Stimulated activated naive CD8-positive, alpha-beta T cell treated with anti-CD3 and anti-CD28 coated beads, Interleukin-15, Interleukin-2, amounts not matched to agents 100 ng/mL and 50 ng/mL, for 24 hours (primary cell): Measurements from ENCODE around the gene RSRC1.
A peak's percentile ranks its signal among the peaks of the same experiment; 100 is the strongest.

Experiments used
- H3K27ac Mint-ChIP-seq: one replicate; pipeline ENCODE4 v1.8.0; 2021; ENCODE audit warnings: mild to moderate bottlenecking, mixed read lengths
- H3K27me3 Mint-ChIP-seq: one replicate; pipeline ENCODE4 v1.8.0; 2021; ENCODE audit warnings: mixed read lengths
- H3K36me3 Mint-ChIP-seq: one replicate; pipeline ENCODE4 v1.8.0; 2021; ENCODE audit warnings: low read depth, mixed read lengths
- H3K4me1 Mint-ChIP-seq: one replicate; pipeline ENCODE4 v1.8.0; 2021; ENCODE audit warnings: low read depth, mixed read lengths
- H3K4me3 Mint-ChIP-seq: one replicate; pipeline ENCODE4 v1.8.0; 2021; ENCODE audit warnings: mild to moderate bottlenecking, mixed read lengths
- H3K9me3 Mint-ChIP-seq: one replicate; pipeline ENCODE4 v1.8.0; 2021; ENCODE audit warnings: mixed read lengths

The RSRC1 gene

DNA sequence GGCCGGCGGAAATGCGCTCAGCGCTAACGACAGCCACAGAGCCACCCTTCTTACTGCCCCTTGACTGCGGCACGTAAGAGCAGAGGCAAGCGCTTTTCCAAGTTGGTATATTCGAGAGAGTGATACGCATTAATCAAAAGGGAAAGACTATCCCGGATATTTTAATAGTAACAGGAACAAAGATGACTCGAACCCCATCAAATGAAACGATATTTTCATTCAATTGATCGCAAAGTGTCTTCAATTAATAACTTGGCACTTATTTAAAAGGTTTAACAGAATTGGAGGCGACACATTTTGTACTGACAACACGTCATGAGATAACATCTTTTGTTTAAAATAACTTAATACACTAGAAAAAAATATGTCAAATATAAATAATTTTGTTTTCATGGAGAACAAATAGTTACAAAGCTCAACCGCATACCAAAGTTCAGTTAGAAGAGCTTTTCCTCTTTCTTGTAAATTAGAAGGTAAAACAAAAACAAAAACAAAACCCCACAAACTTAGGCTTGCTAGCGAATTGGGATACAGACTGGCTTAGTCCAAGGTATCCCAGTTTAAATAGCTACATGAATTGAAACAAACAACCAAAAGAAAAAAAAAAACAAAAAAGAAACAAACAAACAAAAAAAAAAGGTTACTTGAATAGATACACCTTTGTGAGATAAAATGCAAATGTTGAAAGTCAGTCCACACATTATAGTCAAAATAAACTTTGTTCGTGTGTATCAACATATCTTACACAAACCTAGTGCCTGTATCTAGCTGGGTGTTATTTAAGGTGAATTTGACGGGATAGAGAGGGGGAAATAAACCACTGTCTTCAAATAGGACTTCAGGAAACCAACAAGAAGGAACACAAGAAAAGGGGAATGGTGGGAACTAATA is 13.8 kb upstream of the RSRC1 start:
- Mint-ChIP-seq H3K27ac (peak overlapping the region; percentile 3), H3K36me3 (peaks cover 9% of the 10 kb centered on the region), H3K27me3 (peaks cover 89% of the 10 kb centered on the region), H3K4me3 (peak overlapping the region; percentile 22), H3K9me3 (peaks cover 3% of the 10 kb centered on the region), H3K4me1 (peaks cover 25% of the 10 kb centered on the region)

- peaks cover 3% of the 10 kb centered on the region for H3K9me3 Mint-ChIP-seq
- H3K27ac Mint-ChIP-seq, result no peak overlapping the region
- H3K4me1 Mint-ChIP-seq, result peaks cover 25% of the 10 kb centered on the region
- H3K27me3 Mint-ChIP-seq, result peaks cover 91% of the 10 kb centered on the region
- H3K36me3 Mint-ChIP-seq, result peaks cover 9% of the 10 kb centered on the region
- peak overlapping the region; percentile 91 for H3K4me3 Mint-ChIP-seq
These were observed 12.8 kb upstream of the RSRC1 start for GRCh38 chr3:158097081-158097592.

GRCh38 chr3:158097593-158098308 is 12.1 kb upstream of the RSRC1 start:
- Mint-ChIP-seq H3K36me3 (peaks cover 9% of the 10 kb centered on the region), H3K27ac (peak overlapping the region; percentile 80), H3K9me3 (peaks cover 3% of the 10 kb centered on the region), H3K27me3 (peaks cover 91% of the 10 kb centered on the region), H3K4me1 (peaks cover 29% of the 10 kb centered on the region), H3K4me3 (peak overlapping the region; percentile 91)

DNA sequence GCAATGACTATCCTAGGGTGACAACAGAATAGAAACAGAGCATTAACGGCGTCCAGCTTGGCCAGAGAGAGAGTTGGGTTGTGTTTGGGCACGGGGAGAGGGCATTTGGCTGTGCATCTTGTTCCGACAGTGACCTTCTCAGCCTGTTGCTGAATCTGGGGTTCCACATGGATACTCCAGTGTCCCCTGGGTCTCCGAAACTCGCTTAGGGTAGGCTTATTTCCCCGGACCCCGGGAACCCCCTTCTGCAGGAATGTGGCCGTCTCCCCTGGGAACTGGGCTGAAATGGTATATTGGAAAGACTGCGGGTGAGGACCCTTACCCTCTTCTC is 11.6 kb upstream of the RSRC1 start:
- Mint-ChIP-seq H3K9me3 (peaks cover 3% of the 10 kb centered on the region), H3K4me1 (peaks cover 33% of the 10 kb centered on the region), H3K27me3 (peaks cover 91% of the 10 kb centered on the region), H3K27ac (peak overlapping the region; percentile 80), H3K4me3 (peak overlapping the region; percentile 91), H3K36me3 (peaks cover 9% of the 10 kb centered on the region)

DNA sequence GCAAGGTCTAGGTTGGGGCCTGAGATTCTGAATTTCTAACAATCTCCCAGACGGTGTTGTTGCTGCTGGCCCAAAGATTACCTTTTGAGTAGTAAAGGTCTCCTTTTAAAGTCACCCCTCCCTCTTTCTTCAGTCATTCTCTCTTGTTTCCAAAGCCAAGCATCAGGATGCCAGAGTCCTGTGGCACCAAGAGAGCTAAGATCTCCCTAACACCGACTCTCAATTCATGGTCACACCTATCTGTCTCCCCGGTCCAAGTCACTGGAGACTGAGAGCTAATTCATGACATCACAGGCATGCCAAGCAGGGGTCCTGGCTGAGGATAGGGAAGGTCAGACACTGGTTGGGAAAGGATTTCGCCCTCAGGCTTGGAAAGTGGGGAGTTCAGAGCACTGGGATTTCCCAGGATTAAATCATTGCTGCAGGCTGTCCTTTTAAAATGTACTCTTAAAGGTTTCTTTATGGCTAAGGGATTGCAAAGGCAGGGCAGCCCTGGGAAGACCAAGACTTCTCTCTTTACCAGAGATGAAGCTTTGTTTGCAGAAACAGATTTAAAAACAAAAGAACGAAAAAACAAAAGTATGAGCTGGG is 11.0 kb upstream of the RSRC1 start:
- Mint-ChIP-seq H3K27ac (no peak overlapping the region), H3K9me3 (peaks cover 3% of the 10 kb centered on the region), H3K36me3 (peaks cover 9% of the 10 kb centered on the region), H3K4me3 (peak overlapping the region; percentile 91), H3K4me1 (peaks cover 38% of the 10 kb centered on the region), H3K27me3 (peaks cover 89% of the 10 kb centered on the region)

DNA sequence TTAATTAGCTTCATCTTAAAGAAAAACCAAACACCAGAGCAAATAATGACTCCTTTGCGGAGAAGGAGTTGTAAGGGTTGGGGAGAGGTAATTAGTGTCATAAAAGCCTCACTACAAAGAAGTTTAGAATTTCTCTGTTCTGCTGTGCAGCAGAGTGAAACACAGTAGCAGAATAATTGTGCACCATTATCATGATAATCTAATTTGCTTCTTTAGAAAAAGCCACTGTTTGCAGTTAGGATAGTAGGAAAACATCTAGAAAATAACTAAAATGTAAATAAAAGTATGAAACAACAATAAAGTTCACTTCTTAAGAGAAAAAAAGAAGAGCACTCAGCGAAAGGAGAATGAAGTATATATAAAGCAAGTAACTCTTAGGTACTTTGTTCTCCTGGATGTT is 9.2 kb upstream of the RSRC1 start:
- H3K4me1 Mint-ChIP-seq, result peaks cover 46% of the 10 kb centered on the region
- no peak overlapping the region for H3K4me3 Mint-ChIP-seq
- H3K27me3 Mint-ChIP-seq, result peaks cover 94% of the 10 kb centered on the region
- no peak overlapping the region for H3K27ac Mint-ChIP-seq
- peaks cover 7% of the 10 kb centered on the region for H3K36me3 Mint-ChIP-seq
- peaks cover 1% of the 10 kb centered on the region for H3K9me3 Mint-ChIP-seq

- H3K36me3 Mint-ChIP-seq, result peaks cover 5% of the 10 kb centered on the region
- H3K9me3 Mint-ChIP-seq, result no peaks in the 10 kb centered on the region
- no peak overlapping the region for H3K27ac Mint-ChIP-seq
- H3K27me3 Mint-ChIP-seq, result peaks cover 93% of the 10 kb centered on the region
- no peak overlapping the region for H3K4me3 Mint-ChIP-seq
- peaks cover 52% of the 10 kb centered on the region for H3K4me1 Mint-ChIP-seq
These were observed 8.3 kb upstream of the RSRC1 start for GRCh38 chr3:158101335-158102241.

- Mint-ChIP-seq H3K9me3 (no peaks in the 10 kb centered on the region), H3K4me3 (peak overlapping the region; percentile 18), H3K4me1 (peaks cover 53% of the 10 kb centered on the region), H3K36me3 (peaks cover 5% of the 10 kb centered on the region), H3K27me3 (peaks cover 92% of the 10 kb centered on the region), H3K27ac (no peak overlapping the region)
These were observed 7.4 kb upstream of the RSRC1 start for GRCh38 chr3:158102242-158103080.

DNA sequence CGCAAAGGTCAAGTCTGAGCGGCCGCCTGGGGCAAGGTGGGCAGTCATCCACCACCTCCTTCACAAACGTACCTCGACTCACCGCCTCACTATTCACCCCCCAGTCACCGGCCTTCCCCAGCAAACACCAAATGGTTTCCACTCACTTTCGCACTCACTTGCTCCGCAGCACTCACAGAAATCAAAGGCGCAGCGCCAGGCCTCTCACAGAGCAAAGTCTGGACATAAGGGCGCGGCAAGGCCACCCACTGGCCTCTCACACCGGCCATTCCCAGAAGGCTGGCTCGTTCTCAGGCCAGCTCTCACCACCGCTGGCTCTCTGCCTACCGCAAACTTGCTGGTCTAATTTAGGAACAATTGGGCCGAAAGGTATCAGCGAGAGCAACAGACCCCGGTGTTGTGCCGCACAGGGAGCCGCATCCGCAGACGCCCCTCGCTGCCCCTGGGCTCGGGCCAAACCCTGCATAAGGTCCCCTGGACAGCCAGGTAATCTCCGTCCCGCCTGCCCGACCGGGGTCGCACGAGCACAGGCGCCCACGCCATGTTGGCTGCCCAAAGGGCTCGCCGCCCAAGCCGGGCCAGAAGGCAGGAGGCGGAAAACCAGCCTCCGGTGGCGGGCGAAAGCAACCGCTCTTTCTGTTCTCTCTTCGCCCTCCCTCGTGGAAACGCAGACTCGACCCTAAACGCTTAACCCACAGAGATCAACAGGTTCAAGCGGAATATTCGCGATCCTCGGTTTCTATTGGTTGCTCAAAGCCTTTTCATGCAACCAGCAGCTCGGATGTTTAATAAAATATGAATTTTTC is 6.6 kb upstream of the RSRC1 start:
- peaks cover 50% of the 10 kb centered on the region for H3K4me1 Mint-ChIP-seq

GRCh38 chr3:158103887-158104327 is 6.0 kb upstream of the RSRC1 start:
- H3K4me3 Mint-ChIP-seq, result peak overlapping the region; percentile 62
- peak overlapping the region; percentile 21 for H3K27ac Mint-ChIP-seq
- H3K27me3 Mint-ChIP-seq, result peaks cover 92% of the 10 kb centered on the region
- peaks cover 51% of the 10 kb centered on the region for H3K4me1 Mint-ChIP-seq
- no peaks in the 10 kb centered on the region for H3K9me3 Mint-ChIP-seq
- no peaks in the 10 kb centered on the region for H3K36me3 Mint-ChIP-seq

More for the DNA sequence above, 6.6 kb upstream of the RSRC1 start:
- Mint-ChIP-seq H3K4me3 (peak overlapping the region; percentile 62), H3K27ac (peak overlapping the region; percentile 21), H3K27me3 (peaks cover 92% of the 10 kb centered on the region), H3K9me3 (no peaks in the 10 kb centered on the region), H3K36me3 (peaks cover under 1% of the 10 kb centered on the region)

- no peaks in the 10 kb centered on the region for H3K36me3 Mint-ChIP-seq
- peaks cover 91% of the 10 kb centered on the region for H3K27me3 Mint-ChIP-seq
- peak overlapping the region; percentile 15 for H3K27ac Mint-ChIP-seq
- H3K9me3 Mint-ChIP-seq, result no peaks in the 10 kb centered on the region
- peaks cover 56% of the 10 kb centered on the region for H3K4me1 Mint-ChIP-seq
- H3K4me3 Mint-ChIP-seq, result peak overlapping the region; percentile 62
These were observed 5.4 kb upstream of the RSRC1 start for GRCh38 chr3:158104431-158104921.

- H3K9me3 Mint-ChIP-seq, result no peaks in the 10 kb centered on the region
- H3K4me1 Mint-ChIP-seq, result peaks cover 61% of the 10 kb centered on the region
- H3K4me3 Mint-ChIP-seq, result peak overlapping the region; percentile 47
- peaks cover 88% of the 10 kb centered on the region for H3K27me3 Mint-ChIP-seq
- no peaks in the 10 kb centered on the region for H3K36me3 Mint-ChIP-seq
- no peak overlapping the region for H3K27ac Mint-ChIP-seq
These were observed 4.7 kb upstream of the RSRC1 start for GRCh38 chr3:158105119-158105709.
